Measurements from ENCODE around the gene H19.

Gene H19

DNA sequence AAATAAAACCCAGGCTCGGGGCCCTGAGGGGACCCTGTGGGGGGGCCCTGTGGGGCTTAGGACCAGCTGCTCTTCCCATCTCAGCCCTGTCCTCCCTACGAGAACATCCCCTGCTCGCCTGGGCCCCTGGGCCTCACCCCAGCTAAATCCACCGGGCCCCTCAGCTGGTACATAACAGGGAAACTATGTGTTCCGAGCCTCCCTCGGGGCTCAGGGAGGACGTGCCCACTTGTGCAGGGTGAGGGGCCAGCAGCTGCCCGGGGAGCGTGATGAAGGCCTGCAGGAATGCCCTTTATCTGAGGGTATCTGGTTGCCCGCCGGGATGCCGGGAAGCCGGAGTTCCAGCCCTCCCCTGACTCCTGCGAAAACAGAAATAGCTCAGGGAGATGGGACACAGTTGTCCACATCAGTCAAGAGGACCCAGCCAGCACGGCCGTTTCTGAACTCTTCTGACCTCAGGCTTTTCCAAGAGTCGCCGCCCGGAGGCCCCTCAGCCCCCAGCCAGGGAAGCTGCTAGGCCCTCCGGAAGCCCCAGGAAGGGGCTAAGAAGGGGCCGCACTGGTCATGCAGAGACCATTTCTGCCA lies 29.9 kb downstream of the H19 start:
- H3K4me1 Mint-ChIP-seq (ENCODE audit: low read depth): no peaks in the 10 kb centered on the region
- no peak overlapping the region for H3K4me3 Mint-ChIP-seq
- H3K36me3 Mint-ChIP-seq (ENCODE audit: low read depth): no peaks in the 10 kb centered on the region
- H3K9me3 Mint-ChIP-seq: no peaks in the 10 kb centered on the region
- no peak overlapping the region for H3K27ac Mint-ChIP-seq
- H3K27me3 Mint-ChIP-seq: no peaks in the 10 kb centered on the region

DNA sequence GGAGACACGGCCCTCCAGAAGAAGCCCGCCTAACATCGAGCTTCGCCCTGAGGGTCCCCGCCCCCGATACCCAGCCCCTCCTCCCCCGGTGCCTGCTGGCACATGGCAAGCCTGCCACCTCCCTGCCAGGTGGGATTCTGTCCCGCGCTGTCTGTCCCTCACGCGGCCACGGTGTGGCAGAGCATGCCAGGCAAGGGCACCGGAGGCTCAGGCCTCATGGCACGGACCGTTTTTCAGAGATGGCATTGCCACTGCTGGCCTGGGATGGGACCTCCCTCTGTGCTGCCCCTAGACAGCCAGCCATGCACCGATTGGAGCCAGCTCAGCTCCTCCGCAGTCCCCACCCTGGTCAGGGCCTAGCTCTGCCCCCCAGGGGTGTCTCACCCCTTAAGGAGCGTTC lies 31.1 kb downstream of the H19 start:
- H3K4me3 Mint-ChIP-seq: no peak overlapping the region
- H3K36me3 Mint-ChIP-seq (ENCODE audit: low read depth): no peaks in the 10 kb centered on the region
- no peaks in the 10 kb centered on the region for H3K4me1 Mint-ChIP-seq (ENCODE audit: low read depth)
- H3K9me3 Mint-ChIP-seq: no peaks in the 10 kb centered on the region
- no peak overlapping the region for H3K27ac Mint-ChIP-seq
- H3K27me3 Mint-ChIP-seq: no peaks in the 10 kb centered on the region

DNA sequence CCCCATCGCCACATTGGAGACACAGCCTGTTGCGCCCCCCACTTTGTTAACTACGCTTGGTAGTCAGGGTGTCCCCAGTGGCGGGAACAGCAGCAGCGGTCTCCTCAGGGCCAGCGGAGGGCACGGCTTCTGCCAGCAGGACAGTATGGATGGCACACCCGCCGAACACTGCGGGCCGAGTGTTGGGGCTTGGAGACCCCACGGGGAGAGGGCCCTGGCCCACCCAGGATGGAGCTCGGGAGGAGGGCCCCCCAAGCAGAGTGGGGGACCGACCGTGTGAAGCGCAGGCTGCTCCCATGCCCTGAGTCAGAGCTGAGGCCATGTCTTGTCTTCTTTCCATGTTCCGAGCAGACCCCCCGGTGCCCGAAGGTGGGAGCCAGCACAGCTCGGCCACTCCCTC lies 32.7 kb downstream of the H19 start:
- Mint-ChIP-seq H3K36me3 (ENCODE audit: low read depth) (no peaks in the 10 kb centered on the region), H3K4me3 (no peak overlapping the region), H3K27ac (no peak overlapping the region), H3K9me3 (no peaks in the 10 kb centered on the region), H3K27me3 (no peaks in the 10 kb centered on the region), H3K4me1 (ENCODE audit: low read depth) (no peaks in the 10 kb centered on the region)

DNA sequence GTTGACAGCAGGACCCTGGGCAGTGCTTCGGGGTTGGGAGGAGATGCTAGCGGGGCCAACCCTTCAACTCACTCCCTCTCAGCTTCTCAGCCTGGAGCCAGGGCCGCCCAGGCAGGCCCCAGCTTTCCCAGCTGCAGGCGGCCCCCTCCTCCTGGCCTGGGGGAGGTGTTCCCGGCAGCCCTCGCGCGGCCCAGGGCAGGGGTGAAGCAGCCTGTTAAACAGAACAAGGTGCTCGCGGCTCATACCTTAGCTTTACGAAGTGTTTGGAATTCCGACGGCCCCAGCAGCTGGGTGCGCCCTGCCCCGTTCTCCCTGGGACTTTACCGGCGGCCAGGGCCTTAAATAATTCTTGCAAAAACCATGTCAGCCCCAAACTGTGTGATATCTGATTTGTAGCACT lies 33.3 kb downstream of the H19 start:
- Mint-ChIP-seq H3K36me3 (ENCODE audit: low read depth) (no peaks in the 10 kb centered on the region), H3K4me1 (ENCODE audit: low read depth) (no peaks in the 10 kb centered on the region), H3K27ac (no peak overlapping the region), H3K27me3 (no peaks in the 10 kb centered on the region), H3K4me3 (no peak overlapping the region), H3K9me3 (no peaks in the 10 kb centered on the region)

DNA sequence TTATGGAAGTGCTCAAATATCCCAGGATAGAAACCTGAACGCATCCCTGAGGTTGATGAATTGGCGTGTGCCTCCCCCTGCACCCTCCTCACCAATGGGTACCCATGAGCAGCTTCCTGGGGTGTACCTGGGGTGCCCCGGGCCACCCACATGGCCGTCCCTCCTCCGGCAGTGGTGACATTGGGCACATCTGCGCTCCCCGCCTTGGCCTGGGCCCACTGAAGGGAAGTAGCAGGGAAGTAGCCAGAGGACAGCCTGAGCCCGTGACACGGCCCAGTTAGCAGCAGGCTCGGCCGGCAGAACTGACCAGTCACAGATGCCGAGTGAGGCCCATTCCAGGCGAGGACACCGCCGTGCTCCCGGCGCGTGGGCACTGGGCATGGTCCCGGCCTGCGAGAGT lies 33.8 kb downstream of the H19 start:
- H3K27ac Mint-ChIP-seq: no peak overlapping the region
- no peaks in the 10 kb centered on the region for H3K27me3 Mint-ChIP-seq
- H3K9me3 Mint-ChIP-seq: no peaks in the 10 kb centered on the region
- no peak overlapping the region for H3K4me3 Mint-ChIP-seq
- no peaks in the 10 kb centered on the region for H3K4me1 Mint-ChIP-seq (ENCODE audit: low read depth)
- no peaks in the 10 kb centered on the region for H3K36me3 Mint-ChIP-seq (ENCODE audit: low read depth)

DNA sequence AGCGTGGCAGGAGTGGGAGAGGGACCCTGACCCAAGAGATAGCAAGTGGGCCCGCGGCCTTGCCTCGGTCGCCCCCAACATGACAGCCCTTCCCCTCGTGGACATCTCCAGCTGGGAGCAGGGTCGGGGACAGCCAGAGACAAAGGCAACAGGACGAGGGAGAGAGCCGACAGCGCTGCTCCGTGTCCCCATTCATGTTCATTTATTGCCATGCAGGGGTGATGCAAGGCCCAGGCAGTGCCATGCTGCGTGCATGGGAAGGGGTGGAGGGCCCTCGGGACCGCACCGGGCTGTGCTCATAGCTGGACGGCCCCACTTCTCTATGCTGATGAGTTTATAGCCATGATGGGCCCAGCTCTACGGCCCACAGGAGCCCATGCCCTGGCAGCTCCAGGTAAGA lies 37.9 kb downstream of the H19 start:
- no peaks in the 10 kb centered on the region for H3K4me1 Mint-ChIP-seq (ENCODE audit: low read depth)
- H3K27ac Mint-ChIP-seq: no peak overlapping the region
- H3K27me3 Mint-ChIP-seq: no peaks in the 10 kb centered on the region
- no peaks in the 10 kb centered on the region for H3K36me3 Mint-ChIP-seq (ENCODE audit: low read depth)
- no peaks in the 10 kb centered on the region for H3K9me3 Mint-ChIP-seq
- H3K4me3 Mint-ChIP-seq: no peak overlapping the region

DNA sequence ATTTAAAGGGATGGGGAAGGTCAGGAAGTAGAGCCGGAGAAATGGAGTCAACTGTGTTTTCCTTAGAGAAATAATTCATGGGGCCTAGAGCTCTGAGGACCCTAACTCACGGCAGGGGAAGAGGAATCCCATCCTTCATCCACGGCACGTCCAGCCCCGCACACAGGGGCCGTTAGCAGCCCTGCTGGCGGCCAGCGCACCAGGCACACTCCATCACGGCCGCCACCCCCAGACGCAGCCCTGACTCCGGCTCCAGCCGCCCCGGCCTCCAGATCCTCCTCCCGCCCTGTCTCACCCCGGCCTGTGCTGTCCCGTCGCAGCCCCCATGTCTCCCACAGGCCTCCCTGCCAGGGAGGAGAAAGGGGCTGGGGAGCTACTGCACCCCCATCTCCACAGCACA lies 39.3 kb downstream of the H19 start:
- H3K9me3 Mint-ChIP-seq: no peaks in the 10 kb centered on the region
- H3K27me3 Mint-ChIP-seq: no peaks in the 10 kb centered on the region
- H3K4me3 Mint-ChIP-seq: no peak overlapping the region
- no peak overlapping the region for H3K27ac Mint-ChIP-seq
- no peaks in the 10 kb centered on the region for H3K4me1 Mint-ChIP-seq (ENCODE audit: low read depth)
- H3K36me3 Mint-ChIP-seq (ENCODE audit: low read depth): no peaks in the 10 kb centered on the region

DNA sequence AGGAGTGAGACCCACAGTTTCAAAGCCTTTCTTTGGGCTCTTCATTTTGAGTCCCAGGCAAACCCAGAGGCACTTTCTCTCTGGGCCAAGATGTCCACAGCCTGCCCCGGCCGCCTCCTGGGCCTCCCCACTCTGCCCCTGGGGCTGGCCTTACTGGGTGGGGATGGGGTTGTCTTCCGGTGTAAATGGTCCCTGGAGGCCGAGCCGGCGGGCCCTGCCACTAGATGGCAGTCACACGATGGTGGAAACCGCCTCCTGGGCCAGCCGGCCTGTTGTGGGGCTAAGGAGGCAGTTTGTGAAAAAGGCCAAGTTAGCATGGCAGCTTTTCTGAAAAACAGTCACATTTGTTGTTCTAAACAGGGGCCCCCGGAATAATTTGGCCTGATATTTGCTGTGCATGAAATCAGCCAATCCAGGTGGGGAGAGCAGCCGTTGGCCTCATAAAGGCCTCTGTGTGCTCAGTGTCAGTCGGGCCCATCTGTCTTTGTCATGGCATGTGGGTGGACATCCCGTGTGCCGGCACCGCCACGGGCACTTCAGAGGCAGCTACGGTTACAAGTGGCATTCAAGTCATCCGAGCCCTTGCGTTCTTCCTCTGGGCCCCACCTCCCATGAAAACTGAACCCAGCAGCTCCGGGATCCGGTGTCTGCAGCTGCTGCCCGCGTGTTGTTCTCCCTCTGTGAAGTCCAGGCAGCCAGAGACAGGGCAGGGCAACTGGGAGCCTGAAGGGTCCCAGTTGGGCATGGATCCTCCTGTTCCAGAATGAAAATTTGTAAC lies 44.0 kb downstream of the H19 start:
- Mint-ChIP-seq H3K9me3 (no peaks in the 10 kb centered on the region), H3K36me3 (ENCODE audit: low read depth) (no peaks in the 10 kb centered on the region), H3K4me3 (no peak overlapping the region), H3K4me1 (ENCODE audit: low read depth) (no peaks in the 10 kb centered on the region), H3K27ac (no peak overlapping the region), H3K27me3 (no peaks in the 10 kb centered on the region)

DNA sequence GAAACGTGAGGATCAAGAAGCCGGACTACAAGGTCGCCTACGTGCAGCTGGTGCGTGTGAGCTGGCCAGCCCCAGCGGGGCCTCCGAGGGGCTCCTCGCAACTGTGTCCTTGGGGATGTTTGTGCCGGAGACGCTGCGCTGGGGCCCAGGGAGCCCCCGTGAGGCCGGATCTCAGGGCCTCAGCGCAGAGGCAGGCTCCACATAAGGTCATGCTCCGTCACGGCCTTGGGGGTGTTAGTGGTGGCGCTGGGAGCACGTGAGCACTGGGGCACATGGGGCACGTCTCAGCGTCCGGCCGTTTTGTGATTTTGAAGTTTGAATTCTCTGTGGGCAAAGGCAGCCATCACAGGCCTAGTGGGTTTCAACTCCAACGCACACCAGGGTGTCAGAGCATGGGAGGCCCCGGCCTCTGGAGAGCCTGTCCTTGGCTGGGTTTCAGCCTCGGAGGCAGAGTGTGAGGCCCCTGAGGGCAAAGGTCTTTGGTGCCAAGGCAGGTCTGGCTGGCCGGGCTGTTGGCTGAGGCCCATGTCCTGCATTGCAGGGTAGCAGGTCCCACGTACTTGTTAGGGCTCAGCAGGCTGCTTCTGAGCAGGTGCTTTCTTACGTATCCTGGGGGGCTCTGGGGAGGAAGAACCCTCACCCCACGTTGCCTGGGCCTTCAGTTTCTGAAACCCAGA lies 44.7 kb downstream of the H19 start:
- Mint-ChIP-seq H3K4me3 (no peak overlapping the region), H3K36me3 (ENCODE audit: low read depth) (no peaks in the 10 kb centered on the region), H3K27me3 (no peaks in the 10 kb centered on the region), H3K4me1 (ENCODE audit: low read depth) (no peaks in the 10 kb centered on the region), H3K27ac (no peak overlapping the region), H3K9me3 (no peaks in the 10 kb centered on the region)

DNA sequence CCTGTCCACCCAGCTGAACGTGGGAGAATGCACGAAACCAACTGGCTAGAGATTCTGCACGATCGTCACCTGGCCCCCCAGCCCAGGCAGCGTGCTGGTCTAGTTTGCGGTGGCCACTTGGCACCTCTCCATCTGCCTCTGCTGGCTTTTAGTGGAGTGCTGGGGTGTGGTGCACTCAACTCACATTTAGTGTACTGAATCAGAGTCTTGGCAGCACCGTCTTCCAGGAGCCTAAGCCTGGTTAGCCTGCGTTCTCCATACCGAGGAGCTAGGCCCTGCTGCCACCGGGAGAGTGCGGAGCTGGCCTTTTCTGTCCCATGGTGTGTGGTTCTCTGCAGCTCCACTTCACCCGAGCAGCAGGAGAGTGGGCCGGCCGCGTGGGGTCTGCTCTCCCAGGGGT lies 47.7 kb downstream of the H19 start:
- Mint-ChIP-seq H3K4me1 (ENCODE audit: low read depth) (no peaks in the 10 kb centered on the region), H3K9me3 (no peaks in the 10 kb centered on the region), H3K27me3 (no peaks in the 10 kb centered on the region), H3K36me3 (ENCODE audit: low read depth) (no peaks in the 10 kb centered on the region), H3K27ac (no peak overlapping the region), H3K4me3 (no peak overlapping the region)

DNA sequence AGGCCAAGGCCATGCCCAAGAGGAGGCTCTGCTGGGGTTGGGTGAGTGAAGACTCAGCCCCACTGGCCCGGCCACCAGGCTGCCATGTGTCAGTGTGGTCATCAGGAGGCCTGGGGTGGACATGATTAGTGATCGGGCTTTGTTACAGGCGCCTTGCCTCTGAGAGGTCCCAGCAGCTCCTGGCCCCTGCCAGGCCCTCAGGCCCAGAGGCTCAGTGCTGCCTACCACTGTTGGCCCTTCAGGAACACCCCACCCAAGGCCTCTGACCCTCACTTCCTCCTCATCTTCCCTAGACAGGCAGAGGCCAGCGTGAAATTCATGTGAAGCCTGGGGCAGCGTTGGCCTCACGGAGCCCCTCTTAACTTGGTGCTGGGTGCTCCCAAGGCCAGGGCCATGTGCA lies 48.3 kb downstream of the H19 start:
- Mint-ChIP-seq H3K27ac (no peak overlapping the region), H3K36me3 (ENCODE audit: low read depth) (no peaks in the 10 kb centered on the region), H3K9me3 (no peaks in the 10 kb centered on the region), H3K27me3 (no peaks in the 10 kb centered on the region), H3K4me3 (no peak overlapping the region), H3K4me1 (ENCODE audit: low read depth) (no peaks in the 10 kb centered on the region)

DNA sequence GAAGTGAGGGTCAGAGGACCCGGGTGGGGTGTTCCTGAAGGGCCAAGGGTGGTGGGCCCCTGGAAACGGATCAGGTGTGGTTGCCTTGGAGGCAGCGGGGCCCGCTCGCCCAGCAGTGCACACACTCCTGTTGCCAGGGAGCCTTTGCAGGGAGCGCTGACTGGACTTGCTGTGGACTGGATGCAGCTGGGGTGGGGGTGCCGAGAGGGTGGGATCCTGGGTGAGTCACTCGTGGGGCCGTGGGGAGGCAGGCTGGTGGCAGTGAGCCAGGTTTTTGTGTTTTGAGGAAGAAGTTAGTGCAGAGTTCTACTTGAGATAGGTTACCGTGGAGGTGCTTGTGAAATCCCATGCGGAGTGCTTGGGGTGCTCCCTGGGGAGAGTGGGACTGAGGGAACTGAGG lies 49.3 kb downstream of the H19 start:
- Mint-ChIP-seq H3K27me3 (no peaks in the 10 kb centered on the region), H3K4me1 (ENCODE audit: low read depth) (no peaks in the 10 kb centered on the region), H3K27ac (no peak overlapping the region), H3K36me3 (ENCODE audit: low read depth) (no peaks in the 10 kb centered on the region), H3K4me3 (no peak overlapping the region), H3K9me3 (no peaks in the 10 kb centered on the region)

DNA sequence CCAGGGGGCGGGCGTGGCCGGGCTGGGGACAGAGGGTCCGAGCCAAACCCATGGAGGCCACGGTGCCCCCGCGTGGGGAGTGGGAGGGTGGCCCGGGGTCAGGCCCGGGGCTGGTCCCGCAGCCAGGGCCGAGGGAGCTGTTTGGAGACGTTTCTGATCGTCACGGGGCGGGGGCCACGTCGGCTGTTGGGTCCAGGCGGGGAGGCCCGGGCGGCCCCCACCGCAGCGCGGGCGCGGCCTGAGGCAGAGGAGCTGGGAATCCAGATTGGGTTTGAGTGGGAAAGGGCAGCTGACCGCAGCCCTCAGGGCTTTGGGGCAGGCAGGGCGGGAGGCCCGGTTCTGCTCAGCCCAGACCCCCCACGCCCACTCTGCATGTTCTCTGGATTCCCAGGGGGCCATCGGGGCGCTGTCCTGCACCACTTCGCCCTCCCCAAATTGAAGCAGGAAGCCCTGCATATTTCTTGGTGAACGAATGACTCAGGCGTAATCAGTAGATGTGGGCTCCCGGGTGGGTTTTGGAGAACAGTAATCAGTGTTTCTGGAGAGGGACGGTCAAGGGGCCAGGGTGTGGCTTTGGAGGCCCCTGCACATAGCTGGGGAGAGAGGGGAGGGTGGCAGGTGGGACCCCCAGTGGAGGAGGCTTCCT lies 49.9 kb downstream of the H19 start:
- Mint-ChIP-seq H3K27me3 (no peaks in the 10 kb centered on the region), H3K27ac (no peak overlapping the region), H3K36me3 (ENCODE audit: low read depth) (no peaks in the 10 kb centered on the region), H3K4me1 (ENCODE audit: low read depth) (no peaks in the 10 kb centered on the region), H3K4me3 (no peak overlapping the region), H3K9me3 (no peaks in the 10 kb centered on the region)

DNA sequence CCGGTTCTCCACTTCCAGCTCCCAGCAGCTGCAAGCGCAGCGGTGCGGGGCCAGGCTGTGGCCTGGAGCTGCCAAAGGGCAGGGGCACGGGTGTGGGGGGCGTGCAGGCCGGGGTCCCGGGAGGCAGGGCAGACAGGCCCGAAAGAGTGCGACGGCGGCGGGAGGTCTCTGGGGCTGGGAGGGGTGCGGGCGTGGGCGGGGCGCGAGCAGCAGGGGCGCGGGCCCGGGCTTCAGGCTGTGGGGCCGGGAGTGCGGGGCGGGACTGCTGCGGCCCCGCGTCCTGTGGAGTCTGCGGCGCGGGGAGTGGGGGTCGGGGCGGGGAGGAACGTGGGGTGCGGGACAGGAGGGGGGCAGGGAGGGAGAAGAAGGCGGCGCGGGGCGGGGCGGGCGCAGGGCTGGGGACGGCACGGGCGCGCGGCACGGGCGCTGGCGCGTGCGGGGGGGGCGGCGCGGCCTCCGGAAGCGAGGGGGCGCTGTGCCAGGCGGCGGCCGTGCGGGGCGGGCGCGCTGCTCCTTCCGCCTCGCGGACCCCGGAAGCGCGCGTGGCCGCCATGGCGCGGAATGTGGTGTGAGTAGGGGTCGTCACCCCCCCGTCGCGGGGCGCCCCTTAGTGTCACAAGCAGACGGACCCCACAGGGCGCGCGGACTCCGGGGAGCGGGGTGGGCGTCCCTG lies 50.7 kb downstream of the H19 start, which contains the start of gene MRPL23:
MRPL23 (plus strand) TSS at position 521 of the 673 bp plus-strand sequence; CDS start at position 552, 31 bp downstream.
- Mint-ChIP-seq H3K36me3 (ENCODE audit: low read depth) (no peaks in the 10 kb centered on the region), H3K27me3 (no peaks in the 10 kb centered on the region), H3K4me3 (no peak within 1 kb of the TSS), H3K9me3 (no peaks in the 10 kb centered on the region), H3K27ac (no peak within 1 kb of the TSS), H3K4me1 (ENCODE audit: low read depth) (no peaks in the 10 kb centered on the region)

Data from stimulated activated naive CD8-positive, alpha-beta T cell treated with anti-CD3 and anti-CD28 coated beads, Interleukin-15, Interleukin-2, amounts not matched to agents 100 ng/mL and 50 ng/mL, for 24 hours (primary cell).